IPS DF 4.7 (cell line): ENCODE results near the gene ST3GAL4.

Source experiments
- DNase-seq: peaks from one replicate; pipeline ENCODE4 v3.0.0-alpha.2; 2013; ENCODE audit warnings: low spot score; ENCODE audit errors: extremely low read depth

Gene ST3GAL4

DNA sequence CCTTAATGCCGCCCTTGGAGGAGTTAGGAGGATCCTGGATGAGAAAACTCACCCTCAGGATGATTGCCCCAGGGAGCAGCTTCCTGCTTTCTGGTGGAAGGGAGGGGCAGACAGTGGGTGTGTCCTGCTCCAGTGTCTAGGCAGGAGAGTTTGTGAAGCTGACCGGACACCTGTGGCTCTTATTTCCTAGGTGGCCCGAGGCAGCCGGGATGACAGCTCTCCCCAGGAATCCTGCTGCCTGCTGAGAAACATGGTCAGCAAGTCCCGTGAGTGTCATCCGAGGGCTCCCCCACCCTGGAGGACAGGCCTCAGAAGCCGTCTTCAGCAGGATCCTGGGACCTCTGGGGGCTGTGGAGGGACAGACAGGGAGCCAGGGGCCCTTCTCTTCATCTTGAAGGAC is 50.4 kb downstream of the ST3GAL4 start:
- no peak for DNase-seq

DNA sequence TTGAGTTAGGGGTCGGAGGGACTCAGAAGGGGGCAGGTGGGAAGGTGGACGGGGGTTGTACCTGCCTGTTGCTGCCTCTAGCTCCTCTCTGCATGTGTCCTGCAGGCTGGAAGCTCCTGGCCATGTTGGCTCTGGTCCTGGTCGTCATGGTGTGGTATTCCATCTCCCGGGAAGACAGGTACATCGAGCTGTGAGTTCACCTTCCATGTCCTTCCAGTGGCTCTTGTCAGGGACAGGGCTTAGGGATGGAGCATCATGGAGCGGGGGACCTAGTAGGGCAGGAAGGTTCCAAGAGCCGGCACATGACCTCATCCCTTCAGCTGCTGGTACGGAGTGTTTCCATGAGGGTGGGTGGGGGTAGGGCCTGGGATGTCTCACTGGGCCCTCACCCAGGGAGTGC is 50.9 kb downstream of the ST3GAL4 start:
- no peak for DNase-seq

DNA sequence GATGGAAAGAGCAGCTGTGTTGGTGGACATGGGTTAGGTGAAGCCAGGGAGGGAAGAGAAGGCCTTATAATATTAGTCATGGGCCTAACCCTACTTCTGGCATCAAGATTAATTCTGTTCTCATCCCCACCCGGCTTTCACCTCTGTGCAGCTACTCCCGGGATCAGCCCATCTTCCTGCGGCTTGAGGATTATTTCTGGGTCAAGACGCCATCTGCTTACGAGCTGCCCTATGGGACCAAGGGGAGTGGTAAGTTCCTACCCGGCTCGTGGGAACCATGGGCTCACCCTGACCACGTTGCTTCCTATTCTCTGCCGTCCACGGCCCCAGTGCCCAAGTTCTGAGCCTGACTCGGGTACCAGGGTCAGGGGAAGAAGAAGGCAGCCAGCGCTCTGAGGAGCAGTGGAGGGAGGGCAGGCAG is 51.6 kb downstream of the ST3GAL4 start:
- no peak for DNase-seq

DNA sequence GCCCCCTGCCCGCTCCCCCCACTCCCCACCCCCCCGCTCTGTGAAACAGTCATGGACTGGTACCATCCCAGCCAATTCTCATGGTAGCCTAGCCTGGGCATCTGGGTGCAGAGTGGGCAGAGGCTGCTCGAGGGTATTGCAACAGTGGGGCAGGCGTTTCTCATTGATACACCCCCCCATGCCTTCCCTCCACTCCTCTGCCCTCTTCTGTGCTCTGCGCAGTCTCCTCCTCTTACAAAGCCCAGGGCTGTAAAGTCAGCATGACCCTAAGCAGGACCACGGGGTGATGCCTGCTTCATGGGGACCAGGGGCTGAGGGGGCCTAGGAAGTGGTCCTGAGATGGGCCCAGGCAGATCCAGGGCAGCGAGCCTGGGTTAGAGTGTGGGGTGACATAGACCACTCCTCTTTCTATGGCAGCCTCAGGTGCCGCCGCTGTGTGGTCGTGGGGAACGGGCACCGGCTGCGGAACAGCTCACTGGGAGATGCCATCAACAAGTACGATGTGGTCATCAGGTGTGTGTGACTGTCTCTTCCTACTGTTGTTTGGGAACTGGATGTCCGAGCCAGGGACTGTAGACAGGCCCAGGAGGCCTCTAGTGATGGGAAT is 52.3 kb downstream of the ST3GAL4 start:
- no peak for DNase-seq

DNA sequence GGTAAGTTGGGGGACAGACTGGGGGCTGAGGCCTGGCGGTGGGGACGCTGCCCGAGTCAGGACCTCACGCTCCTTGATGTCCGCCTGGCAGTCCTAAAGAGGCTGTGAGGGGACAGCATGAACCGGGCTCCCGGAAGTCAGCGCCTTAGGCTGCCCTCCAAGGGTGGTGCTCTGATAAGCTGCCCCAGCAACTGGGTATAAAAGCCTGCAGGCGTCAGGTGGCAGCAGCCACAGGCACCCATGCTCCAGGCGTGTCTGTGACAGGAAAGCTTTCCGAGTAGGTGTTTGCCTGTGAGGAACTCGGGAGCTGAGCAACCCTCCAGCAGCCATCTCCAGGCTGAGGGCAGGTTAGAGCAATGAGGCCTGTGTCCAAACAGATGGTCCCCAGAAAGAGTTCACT is 53.0 kb downstream of the ST3GAL4 start:
- DNase-seq = no peak

DNA sequence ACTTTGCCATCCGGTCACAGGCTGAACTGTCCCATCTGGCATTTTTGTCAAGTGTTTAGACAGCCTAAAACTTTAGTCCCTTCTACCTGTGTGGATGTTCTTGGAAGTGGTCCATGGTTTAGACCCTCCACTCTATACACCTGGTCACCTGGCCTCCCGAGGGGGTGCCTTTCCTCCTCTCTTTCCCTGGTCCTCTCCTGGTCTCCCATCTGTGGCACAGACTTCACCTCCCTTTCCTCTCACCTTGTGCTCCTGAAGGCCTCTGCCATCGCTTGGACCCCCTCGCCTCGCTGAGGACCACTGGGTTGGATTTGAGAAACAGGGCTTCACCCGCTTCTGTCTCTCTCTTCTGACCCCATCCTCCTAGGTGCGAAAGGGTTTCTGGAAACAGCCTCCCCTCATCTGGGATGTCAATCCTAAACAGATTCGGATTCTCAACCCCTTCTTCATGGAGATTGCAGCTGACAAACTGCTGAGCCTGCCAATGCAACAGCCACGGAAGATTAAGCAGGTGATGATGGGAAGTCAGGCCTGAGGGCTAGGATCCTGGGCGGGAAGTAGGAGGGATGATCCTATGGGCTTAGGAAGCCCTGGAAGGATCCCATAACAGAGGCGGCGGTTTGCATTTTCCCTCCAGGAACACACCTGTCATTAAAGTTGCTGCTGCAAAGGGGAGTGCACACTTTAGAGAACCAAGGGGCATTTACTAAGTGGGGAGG is 53.6 kb downstream of the ST3GAL4 start:
- no peak for DNase-seq

DNA sequence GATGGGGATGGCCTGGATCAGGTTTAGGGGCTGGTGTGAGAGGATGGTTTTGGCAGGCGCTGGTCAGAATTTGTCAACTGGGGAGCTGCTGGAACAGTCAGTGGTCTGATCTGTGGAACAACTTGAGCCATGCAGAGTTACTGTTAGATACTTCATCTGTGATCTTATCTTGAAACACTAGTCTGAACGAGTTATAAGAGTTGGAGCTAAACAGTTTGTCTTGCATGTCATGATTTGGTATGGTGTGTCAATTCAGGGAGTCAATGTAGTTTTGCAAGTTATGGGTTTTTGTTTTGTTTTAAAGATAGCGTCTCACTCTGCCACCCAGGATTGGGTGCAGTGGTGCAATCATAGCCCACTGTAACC is 54.1 kb downstream of the ST3GAL4 start:
- DNase-seq = no peak

- DNase-seq = no peak
Observed at GRCh38 chr11:126410649-126411048, 55.2 kb downstream of the ST3GAL4 start.

GRCh38 chr11:126411971-126412381 is 56.5 kb downstream of the ST3GAL4 start:
- no peak for DNase-seq

DNA sequence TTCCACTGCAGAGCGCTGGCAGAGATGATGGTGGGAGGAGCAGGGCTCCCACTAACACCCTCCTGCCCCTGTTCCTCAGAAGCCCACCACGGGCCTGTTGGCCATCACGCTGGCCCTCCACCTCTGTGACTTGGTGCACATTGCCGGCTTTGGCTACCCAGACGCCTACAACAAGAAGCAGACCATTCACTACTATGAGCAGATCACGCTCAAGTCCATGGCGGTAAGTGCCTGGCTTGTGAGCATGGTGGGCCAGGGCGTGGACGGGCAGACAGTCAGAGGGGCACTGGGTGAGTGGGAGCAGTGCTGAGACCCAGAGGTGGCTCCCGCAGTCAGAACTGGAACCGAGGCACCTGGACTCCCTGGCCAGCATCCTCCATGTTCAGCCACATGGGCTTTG is 57.9 kb downstream of the ST3GAL4 start:
- no peak for DNase-seq

DNA sequence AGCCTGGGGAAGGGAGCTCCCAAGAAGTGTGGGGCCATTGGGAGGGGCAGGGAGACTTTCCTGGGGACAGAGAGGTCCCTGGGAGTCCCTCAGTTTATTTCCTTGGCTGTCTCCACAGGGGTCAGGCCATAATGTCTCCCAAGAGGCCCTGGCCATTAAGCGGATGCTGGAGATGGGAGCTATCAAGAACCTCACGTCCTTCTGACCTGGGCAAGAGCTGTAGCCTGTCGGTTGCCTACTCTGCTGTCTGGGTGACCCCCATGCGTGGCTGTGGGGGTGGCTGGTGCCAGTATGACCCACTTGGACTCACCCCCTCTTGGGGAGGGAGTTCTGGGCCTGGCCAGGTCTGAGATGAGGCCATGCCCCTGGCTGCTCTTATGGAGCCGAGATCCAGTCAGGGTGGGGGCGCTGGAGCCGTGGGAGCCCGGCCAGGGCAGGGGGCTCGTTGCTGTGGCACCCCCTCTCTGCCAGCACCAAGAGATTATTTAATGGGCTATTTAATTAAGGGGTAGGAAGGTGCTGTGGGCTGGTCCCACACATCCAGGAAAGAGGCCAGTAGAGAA is 58.4 kb downstream of the ST3GAL4 start:
- DNase-seq = no peak

- DNase-seq = no peak
Observed at GRCh38 chr11:126414615-126415014, 59.1 kb downstream of the ST3GAL4 start.

DNA sequence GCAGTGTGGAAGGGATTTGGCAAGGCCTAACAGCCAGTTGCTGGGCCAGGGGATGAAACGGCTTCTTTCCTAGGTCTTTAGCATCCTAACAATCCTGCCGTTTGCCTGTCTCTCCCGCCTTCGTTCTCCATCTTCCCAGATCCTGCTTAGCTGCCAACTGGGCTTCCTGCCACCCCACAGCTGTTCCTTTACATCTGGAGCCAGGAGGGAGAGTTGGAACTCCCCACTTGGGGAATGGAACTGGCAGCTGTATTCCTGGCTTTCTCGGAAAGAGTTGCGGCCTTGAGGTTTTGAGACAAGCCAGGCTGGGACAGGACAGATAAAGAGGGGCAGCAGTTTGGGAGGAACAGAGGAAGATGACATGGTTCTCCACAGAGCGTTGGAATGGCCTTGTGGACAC is 59.6 kb downstream of the ST3GAL4 start:
- DNase-seq = no peak

GRCh38 chr11:126415669-126416420 is 60.4 kb downstream of the ST3GAL4 start:
- no peak for DNase-seq

DNA sequence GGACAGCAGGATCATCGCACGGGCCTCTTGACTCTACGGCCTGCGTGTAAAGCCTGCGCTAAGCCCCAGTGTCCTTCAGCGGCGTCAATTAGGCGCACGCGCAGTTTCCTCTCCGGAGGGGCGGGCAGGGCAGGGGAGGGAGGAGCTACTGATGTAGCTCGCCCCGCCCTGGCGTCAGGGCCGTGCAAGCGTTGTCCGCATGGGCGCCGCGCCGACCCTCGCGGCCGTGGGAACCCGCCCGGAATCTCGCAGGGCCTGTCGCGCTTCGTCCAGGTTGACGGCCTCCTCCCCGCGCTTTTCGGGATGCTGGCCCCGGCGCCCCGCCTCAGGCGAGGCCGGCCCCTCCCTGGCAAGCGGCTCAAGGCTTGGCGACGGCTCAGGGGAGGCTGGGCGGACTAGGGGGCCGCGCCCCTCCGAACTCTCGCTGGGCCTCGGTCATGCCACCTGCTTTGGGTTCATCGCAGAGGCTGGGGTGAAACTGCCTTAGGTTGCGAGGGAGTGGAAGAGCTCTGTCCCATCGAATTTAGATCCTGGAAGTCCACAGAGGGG is 61.1 kb downstream of the ST3GAL4 start:
- no peak for DNase-seq

GRCh38 chr11:126417091-126417862 is 61.8 kb downstream of the ST3GAL4 start:
- DNase-seq = no peak

GRCh38 chr11:126418887-126419286 is 63.4 kb downstream of the ST3GAL4 start:
- no peak for DNase-seq

- DNase-seq = no peak
Observed at GRCh38 chr11:126419801-126420697, 64.6 kb downstream of the ST3GAL4 start.

- DNase-seq = no peak
Observed at GRCh38 chr11:126420698-126421256, 65.3 kb downstream of the ST3GAL4 start.

- no peak for DNase-seq
Observed at GRCh38 chr11:126421271-126421671, 65.8 kb downstream of the ST3GAL4 start.
